Eye (tissue), 1 donor: ENCODE results near the gene ZBTB38.

Experiments
- DNase-seq: peaks from one replicate; pipeline ENCODE4 v3.0.0-alpha.2; 2015

ZBTB38 gene

DNA sequence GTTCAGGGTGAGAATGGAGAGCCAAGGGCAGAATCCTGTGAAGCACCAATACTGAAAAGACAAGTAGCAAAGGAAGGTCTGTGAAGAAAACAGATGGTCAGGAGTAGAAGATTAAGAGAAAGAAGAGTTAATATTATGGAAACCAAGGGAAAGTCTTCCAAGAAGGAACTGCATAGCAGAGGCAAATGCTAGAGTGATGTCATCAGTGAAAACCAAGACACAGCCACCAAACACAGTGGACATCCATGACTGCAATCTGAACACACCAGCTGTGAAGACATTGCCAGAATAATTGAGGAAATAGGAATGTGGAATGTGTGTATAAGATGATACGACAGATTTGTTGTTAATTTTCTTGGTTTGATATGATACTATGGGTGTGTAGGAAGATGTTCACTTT, 26.8 kb upstream of the ZBTB38 start:
- no peak for DNase-seq

DNA sequence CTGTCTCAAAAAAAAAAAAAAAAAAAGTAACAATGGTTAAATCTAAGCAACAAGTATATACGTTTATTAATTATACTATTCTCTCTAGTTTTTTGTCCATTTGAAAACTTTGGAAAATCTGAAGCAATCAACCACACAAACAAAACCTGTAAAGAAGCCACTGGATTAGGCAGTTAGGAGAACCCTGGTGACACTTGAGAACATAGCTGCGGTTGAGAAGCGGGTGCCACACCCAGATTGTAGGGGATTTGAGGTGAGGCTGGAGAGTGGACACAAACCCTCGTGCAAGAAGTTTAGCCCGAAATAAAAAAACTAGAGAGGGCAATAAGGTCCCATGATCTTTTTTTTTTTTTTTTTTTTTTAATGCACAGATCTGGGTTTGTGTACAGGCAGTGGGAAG, 25.9 kb upstream of the ZBTB38 start:
- no peak for DNase-seq

GRCh38 chr3:141343077-141343476, 25.2 kb upstream of the ZBTB38 start:
- no peak for DNase-seq

GRCh38 chr3:141343865-141344271, 24.4 kb upstream of the ZBTB38 start:
- DNase-seq: no peak

DNA sequence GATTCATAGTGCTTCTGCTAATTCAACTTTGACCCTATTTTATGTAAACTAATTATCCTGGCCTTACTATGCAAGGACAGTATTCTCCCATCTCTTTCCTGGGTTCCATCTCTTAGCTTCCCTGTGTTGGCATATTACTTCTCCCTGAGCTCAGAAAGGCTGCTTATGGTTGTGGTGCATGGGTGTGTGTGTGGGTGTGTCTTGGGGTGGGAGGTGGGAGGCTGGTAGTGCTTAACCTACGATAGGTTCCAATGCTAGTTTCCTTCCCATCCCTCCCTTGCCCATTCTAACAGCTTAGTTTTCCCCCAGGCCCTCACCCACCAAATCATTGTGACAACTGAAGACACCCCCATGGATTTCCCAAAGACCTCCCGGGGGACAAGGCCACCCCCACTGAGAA, 22.8 kb upstream of the ZBTB38 start:
- DNase-seq: no peak

- no peak for DNase-seq
Measured at GRCh38 chr3:141346007-141346406, 22.3 kb upstream of the ZBTB38 start.

DNA sequence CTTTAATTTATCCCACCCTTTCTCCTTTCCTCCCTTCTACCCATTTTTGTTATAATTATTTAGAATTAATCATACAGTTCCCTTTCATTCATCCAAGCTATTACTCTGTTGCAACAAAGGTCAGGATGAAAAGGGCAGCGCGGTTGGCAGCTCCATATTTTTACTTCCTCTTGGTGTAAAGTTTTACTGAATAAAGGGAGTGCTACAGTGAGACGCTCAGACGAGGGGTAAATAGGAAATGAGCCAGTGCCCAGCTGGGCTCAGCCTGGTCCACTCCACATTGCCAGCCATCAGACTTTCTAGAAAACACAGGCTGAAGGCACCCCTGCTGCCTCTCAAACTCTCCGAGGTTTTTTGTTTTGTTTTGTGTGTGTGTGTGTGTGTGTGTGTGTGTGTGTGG, 21.9 kb upstream of the ZBTB38 start:
- no peak for DNase-seq

DNA sequence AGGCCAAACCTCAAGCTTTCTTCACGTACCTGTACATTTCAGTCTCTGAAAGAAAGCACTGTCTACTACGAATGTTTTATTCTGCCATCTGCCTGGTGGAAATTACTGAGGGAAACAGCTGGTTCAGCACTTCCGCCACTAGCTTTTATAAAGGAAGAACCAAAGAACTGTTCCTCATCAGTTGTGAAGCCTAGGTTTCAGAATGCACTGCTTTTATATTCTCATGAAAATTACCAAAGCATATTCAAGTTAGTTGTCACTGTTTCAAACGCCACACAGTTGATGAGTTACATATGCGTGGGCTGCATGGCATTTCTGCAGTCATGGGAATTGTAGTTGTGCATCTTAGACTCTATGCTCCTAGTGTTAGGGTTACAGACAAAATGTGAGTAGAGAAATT, 21.5 kb upstream of the ZBTB38 start:
- DNase-seq: peak; percentile 13

DNA sequence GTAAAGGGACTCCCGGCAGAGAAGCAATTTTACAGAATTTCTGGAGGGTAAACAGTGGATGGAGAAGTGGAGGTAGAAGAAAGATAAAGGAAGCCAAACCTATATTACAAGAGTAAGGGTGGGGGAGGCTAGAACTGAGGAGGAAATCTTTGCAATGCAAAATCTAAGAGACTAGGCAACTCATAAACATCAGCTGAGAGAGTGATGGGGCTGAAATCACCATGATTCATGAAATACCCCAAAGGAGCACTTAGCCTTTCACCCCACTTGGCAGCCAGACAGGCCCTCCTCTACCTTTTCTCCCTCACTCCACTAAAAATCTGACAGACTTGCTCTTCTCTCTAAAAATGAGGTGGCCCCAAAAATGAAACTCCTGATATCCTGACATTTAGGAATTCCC, 19.5 kb upstream of the ZBTB38 start:
- no peak for DNase-seq

- no peak for DNase-seq
Measured at GRCh38 chr3:141349711-141350110, 18.6 kb upstream of the ZBTB38 start.

DNA sequence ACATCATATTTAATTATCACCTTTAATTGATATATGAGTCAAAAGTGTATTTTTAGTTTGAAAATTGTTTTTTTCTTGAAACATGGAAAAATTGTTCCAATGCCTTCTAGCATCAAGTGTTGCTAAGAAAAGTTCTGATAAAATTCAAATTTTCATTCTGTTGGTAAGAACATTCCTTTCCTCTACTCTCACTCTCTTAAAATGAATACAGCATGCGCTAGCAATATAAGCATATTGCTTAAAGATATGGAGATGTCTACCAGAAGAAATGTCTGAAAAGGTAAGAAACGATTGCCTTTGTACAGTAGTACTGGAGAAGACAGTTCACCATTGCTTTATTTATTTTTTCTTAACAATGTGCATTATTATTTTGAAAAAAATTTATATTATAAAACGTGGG, 17.6 kb upstream of the ZBTB38 start:
- DNase-seq: no peak

DNA sequence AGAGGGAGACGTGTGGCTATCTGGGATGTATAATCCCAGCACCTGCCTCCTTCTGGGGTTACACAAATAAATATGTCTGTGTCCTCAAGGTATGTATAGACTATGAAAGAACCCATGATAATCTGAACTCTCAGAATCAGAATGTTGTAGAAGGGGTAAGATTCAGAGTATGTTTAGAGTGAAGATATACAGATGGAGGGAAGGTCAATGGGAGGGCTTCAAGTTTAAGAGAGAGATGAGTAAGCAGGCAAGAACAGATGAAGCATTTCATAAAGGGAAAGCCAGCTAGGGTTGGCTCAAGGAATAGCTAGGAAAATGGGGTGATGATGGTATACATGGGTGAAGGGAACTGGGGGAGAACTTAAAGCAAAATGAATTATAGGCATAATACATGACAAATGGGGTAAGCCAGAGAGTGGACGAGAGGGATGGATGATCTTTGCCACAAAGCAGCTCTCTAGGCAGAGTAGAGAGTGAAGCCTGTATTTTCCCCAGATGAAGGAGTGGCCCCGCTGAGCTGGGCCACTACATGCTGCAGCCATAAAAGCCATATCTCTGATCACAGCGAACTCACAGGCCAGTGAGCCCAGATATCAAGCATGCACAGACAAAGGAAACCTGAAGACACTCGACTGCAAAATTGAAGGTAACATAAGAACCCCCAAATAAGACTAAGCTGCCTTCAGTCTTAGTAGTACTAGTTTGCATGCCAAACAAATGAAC, 15.9 kb upstream of the ZBTB38 start:
- no peak for DNase-seq

- DNase-seq: peak; percentile 20
Measured at GRCh38 chr3:141353652-141354495, 14.4 kb upstream of the ZBTB38 start.

- DNase-seq: no peak
Measured at GRCh38 chr3:141354517-141354916, 13.8 kb upstream of the ZBTB38 start.

DNA sequence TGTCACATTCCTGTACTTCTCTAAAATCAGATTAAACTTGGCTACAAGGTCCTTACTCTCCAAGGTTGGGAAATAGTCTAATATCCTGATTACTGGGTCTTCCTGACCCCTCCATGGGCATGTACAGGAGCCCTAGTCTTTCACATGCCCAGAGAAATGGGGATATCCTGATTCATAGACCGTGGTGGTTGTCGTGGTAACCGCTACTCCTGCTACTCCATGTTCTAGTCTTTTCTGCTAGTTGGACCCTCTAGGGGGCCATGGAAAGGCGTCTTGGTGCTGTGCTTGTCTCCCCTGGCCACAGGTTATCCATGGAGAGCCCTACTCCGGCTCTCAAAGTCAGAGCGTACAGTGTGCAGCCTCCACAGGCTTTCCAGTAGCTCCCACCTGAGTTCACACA, 13.1 kb upstream of the ZBTB38 start:
- DNase-seq: peak; percentile 46

GRCh38 chr3:141356046-141356445, 12.3 kb upstream of the ZBTB38 start:
- peak; percentile 70 for DNase-seq

- peak; percentile 76 for DNase-seq
Measured at GRCh38 chr3:141360888-141361598, 7.3 kb upstream of the ZBTB38 start.

DNA sequence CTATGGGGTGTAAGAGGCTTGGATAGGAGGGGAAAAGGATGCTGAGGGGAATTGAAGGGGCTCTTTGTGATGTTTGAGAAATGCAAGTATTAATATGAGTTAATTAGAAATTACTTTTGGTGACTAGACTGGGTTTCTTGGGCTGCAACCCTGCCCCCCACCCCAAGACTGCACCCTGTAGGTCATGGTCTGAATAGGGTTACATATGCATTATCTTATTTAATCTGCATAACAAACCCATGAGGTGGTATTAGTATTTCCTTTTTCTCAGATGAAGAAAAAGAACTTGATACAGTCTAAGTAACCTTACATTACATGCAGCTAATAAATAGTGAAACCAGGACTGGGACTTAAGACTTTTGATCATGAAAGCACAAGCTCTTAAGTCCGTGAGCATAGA, 5.6 kb upstream of the ZBTB38 start:
- DNase-seq: no peak

DNA sequence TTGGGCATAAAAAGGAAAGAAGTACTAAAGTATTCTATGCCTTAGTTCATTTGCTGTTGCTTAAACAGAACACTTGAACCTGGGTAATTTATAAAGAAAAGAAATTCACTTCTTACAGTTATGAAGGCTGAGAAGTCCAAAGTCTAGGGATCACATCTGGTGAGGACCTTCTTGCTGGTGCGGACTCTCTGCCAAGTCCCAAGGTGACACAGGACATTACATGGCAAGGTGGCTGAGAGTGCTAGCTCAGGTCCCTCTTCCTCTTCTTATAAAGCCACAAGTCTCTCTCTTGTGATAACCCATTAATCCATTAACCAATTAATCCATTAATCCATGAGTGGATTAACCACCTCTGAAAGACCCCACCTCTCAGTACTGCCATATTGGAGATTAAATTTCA, 3.1 kb upstream of the ZBTB38 start:
- no peak for DNase-seq

- peak; percentile 40 for DNase-seq
Measured at GRCh38 chr3:141366285-141367037, 1.8 kb upstream of the ZBTB38 start.

GRCh38 chr3:141367038-141367730, 1.1 kb upstream of the ZBTB38 start:
- peak; percentile 36 for DNase-seq
